ENCODE measurements around the gene ZNF669.

DNA sequence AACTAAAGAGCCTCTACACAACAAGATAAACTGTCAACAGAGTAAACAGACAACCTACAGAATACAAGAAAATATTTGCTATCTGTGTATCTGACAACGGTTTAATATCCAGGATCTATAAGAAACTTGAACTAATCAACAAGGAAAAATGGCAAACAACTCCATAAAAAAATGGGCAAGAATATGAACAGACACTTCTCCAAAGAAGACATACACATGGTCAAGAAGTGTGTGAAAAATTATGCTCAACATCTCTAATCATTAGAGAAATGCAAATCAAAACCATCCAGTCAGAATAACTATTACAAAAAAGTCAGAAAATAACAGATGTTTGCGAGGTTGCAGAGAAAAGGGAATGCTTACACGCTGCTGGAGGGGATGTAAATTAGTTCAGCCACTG, 33.5 kb downstream of the ZNF669 start:
- TF ChIP-seq, protein P1, sequence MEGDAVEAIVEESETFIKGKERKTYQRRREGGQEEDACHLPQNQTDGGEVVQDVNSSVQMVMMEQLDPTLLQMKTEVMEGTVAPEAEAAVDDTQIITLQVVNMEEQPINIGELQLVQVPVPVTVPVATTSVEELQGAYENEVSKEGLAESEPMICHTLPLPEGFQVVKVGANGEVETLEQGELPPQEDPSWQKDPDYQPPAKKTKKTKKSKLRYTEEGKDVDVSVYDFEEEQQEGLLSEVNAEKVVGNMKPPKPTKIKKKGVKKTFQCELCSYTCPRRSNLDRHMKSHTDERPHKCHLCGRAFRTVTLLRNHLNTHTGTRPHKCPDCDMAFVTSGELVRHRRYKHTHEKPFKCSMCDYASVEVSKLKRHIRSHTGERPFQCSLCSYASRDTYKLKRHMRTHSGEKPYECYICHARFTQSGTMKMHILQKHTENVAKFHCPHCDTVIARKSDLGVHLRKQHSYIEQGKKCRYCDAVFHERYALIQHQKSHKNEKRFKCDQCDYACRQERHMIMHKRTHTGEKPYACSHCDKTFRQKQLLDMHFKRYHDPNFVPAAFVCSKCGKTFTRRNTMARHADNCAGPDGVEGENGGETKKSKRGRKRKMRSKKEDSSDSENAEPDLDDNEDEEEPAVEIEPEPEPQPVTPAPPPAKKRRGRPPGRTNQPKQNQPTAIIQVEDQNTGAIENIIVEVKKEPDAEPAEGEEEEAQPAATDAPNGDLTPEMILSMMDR (IDR thresholded peaks at IDR 0.05), result no peak
- TF ChIP-seq POLR2A (IDR thresholded peaks at IDR 0.05) (no peak), POLR2AphosphoS5 (IDR thresholded peaks at IDR 0.05) (no peak), EP300 (IDR thresholded peaks at IDR 0.05) (no peak)

Measured in stomach (tissue), 4 donors.